ENCODE results near the gene MNT.
A peak's percentile ranks its signal among the peaks of the same experiment; 100 is the strongest.

GRCh38 chr17:2336215-2336851 lies 64.5 kb downstream of the MNT start, which contains the start of gene TSR1:
- TF ChIP-seq CTCF (IDR thresholded peaks at IDR 0.05) = peak in 3 of 6 experiments; percentile 11 to 37 (median 29)
- peak in 3 of 4 donors; percentile 64 to 84 (median 66) for TF ChIP-seq POLR2A (IDR thresholded peaks at IDR 0.05)
- TF ChIP-seq POLR2AphosphoS5 (IDR thresholded peaks at IDR 0.05) = peak; percentile 80 to 88
- TF ChIP-seq EP300 (IDR thresholded peaks at IDR 0.05) = no peak
